Liver (tissue), 9 donors: Measurements from ENCODE around the gene CSMD2. TPM values are rescaled to one million over a fixed set of nuclear protein-coding genes. Genes with fewer than 3 reads are reported as not detected.

Experiments
- DNase-seq: peaks from one replicate; pipeline ENCODE4 v3.0.0-alpha.2; 2017; ENCODE audit warnings: low spot score
- H3K27ac ChIP-seq, 2 donors: one replicate each; pipeline ENCODE4 v1.7.0; 2013; ENCODE audit warnings: inconsistent platforms in 2 of 2, low read length in 2 of 2, control low read depth in 1 of 2, low read depth in 1 of 2, mild to moderate bottlenecking in 1 of 2
- H3K27me3 ChIP-seq, 4 donors: one replicate each; pipeline versions ENCODE4 v1.6.1 to v1.7.0; 2013; ENCODE audit warnings: low read length in 3 of 4, inconsistent platforms in 1 of 4, mild to moderate bottlenecking in 1 of 4, moderate library complexity in 1 of 4; ENCODE audit not compliant: control insufficient read depth in 4 of 4, insufficient read depth in 4 of 4
- H3K36me3 ChIP-seq, 4 donors: one replicate each; pipeline versions ENCODE4 v1.6.1 to v1.7.0; 2013; ENCODE audit warnings: low read length in 3 of 4, mild to moderate bottlenecking in 3 of 4, low read depth in 1 of 4, moderate library complexity in 1 of 4; ENCODE audit not compliant: control insufficient read depth in 4 of 4, insufficient read depth in 3 of 4
- H3K4me1 ChIP-seq, 4 donors: one replicate each; pipeline versions ENCODE4 v1.6.1 to v1.7.0; 2013; ENCODE audit warnings: low read length in 3 of 4, mild to moderate bottlenecking in 3 of 4, moderate library complexity in 1 of 4; ENCODE audit not compliant: control insufficient read depth in 4 of 4, insufficient read depth in 4 of 4
- H3K4me3 ChIP-seq, 3 donors: one replicate each; pipeline versions ENCODE4 v1.6.1 to v1.7.0; 2013; ENCODE audit warnings: low read length in 3 of 3, control low read depth in 1 of 3, low read depth in 1 of 3, mild to moderate bottlenecking in 1 of 3
- H3K9ac ChIP-seq, 2 donors: one replicate each; pipeline ENCODE4 v1.7.0; 2013; ENCODE audit warnings: low read length in 2 of 2, mild to moderate bottlenecking in 2 of 2, moderate library complexity in 2 of 2, control low read depth in 1 of 2, low read depth in 1 of 2
- H3K9me3 ChIP-seq, 4 donors: one replicate each; pipeline versions ENCODE4 v1.6.1 to v1.7.0; 2013; ENCODE audit warnings: low read length in 3 of 4; ENCODE audit not compliant: control insufficient read depth in 4 of 4
- ATF3 ChIP-seq: IDR thresholded peaks from 2 replicates; pipeline ENCODE4 v1.6.1; 2016; ENCODE audit warnings: antibody characterized with exemption
- CTCF ChIP-seq: fragments of 150-350 bp; IDR thresholded peaks from 2 replicates; pipeline ENCODE4 v1.5.1; 2017; ENCODE audit warnings: improper control_type of control experiment, low read depth, low read length; ENCODE audit not compliant: missing input control
- EGR1 ChIP-seq, 2 donors: IDR thresholded peaks; 2 replicates each; pipeline ENCODE4 v1.6.1; 2016 to 2018; ENCODE audit warnings: antibody characterized with exemption in 2 of 2, low read depth in 2 of 2
- GABPA ChIP-seq, 2 donors: IDR thresholded peaks in 1 of 2; conservative IDR thresholded peaks in 1 of 2; 2 replicates each; pipeline ENCODE4 v1.6.1; 2016; ENCODE audit warnings: antibody characterized with exemption in 2 of 2, mild to moderate bottlenecking in 1 of 2, moderate library complexity in 1 of 2
- HNF4A ChIP-seq, 2 donors: conservative IDR thresholded peaks; 2 replicates each; pipeline ENCODE4 v1.6.1; 2016; ENCODE audit warnings: antibody characterized with exemption in 2 of 2, mild to moderate bottlenecking in 2 of 2
- HNF4G ChIP-seq: IDR thresholded peaks from 2 replicates; pipeline ENCODE4 v1.6.1; 2016; ENCODE audit warnings: antibody characterized with exemption
- JUND ChIP-seq, 2 donors: IDR thresholded peaks; 2 replicates each; pipeline ENCODE4 v1.6.1; 2016; ENCODE audit warnings: antibody characterized with exemption in 2 of 2
- MAX ChIP-seq: IDR thresholded peaks from 2 replicates; pipeline ENCODE4 v1.6.1; 2016; ENCODE audit warnings: antibody characterized with exemption
- NR2F2 ChIP-seq: IDR thresholded peaks from 2 replicates; pipeline ENCODE4 v1.6.1; 2016; ENCODE audit warnings: antibody characterized with exemption
- RAD21 ChIP-seq, 2 donors: IDR thresholded peaks; 2 replicates each; pipeline ENCODE4 v1.6.1; 2016; ENCODE audit warnings: antibody characterized with exemption in 2 of 2, mild to moderate bottlenecking in 2 of 2
- RXRA ChIP-seq, 2 donors: IDR thresholded peaks; 2 replicates each; pipeline ENCODE4 v1.6.1; 2017 to 2018; ENCODE audit warnings: antibody characterized with exemption in 2 of 2, mild to moderate bottlenecking in 1 of 2
- SP1 ChIP-seq: IDR thresholded peaks from 2 replicates; pipeline ENCODE4 v1.6.1; 2018; ENCODE audit warnings: antibody characterized with exemption, mild to moderate bottlenecking
- YY1 ChIP-seq: IDR thresholded peaks from 2 replicates; pipeline ENCODE4 v1.6.1; 2016; ENCODE audit warnings: antibody characterized with exemption, mild to moderate bottlenecking
- ZBTB33 ChIP-seq: IDR thresholded peaks from 2 replicates; pipeline ENCODE4 v1.6.1; 2016; ENCODE audit warnings: antibody characterized with exemption
- WGBS: extraction: QIAGEN DNeasy Blood & Tissue Kit; methylation state at CpG from one replicate; pipeline ENCODE4 v1.1.7; 2013; 5-methylcytosine and 5-hydroxymethylcytosine counted together
- polyA plus RNA-seq, 2 donors: library from polyadenylated mRNA; stranded (reverse) in 1 of 2; unstranded in 1 of 2; fragments of 200-250 nt in 1 of 2; fragments of >200 nt in 1 of 2; fragmentation: Nextera tagmentation in 1 of 2; extraction: Ambion mirVana in 1 of 2; gene quantifications; one replicate each; pipeline versions ENCODE4 v1.2.1 to v1.2.3, GENCODE V29; 2013 to 2015
- total RNA-seq, 2 donors: library from RNA; depleted of rRNA; stranded (reverse); fragments of >200 nt; gene quantifications; one replicate each; pipeline ENCODE4 v1.2.3, GENCODE V29; 2014
- donor health status: healthy.
- donor health status: healthy.
- donor health status: healthy.
- donor health status: healthy.
- donor health status: healthy.

CSMD2 gene
- total and polyA plus RNA-seq, 4 donors = 0.08 to 0.09 TPM; not detected in 2

GRCh38 chr1:33797849-33798248 is 367.2 kb downstream of the CSMD2 start:
- DNase-seq = no peak
- H3K36me3 ChIP-seq = no peaks in the 10 kb centered on the region
- H3K9ac ChIP-seq = no peak overlapping the region
- H3K4me3 ChIP-seq = no peak overlapping the region
- no peaks in the 10 kb centered on the region for H3K27me3 ChIP-seq
- no peaks in the 10 kb centered on the region for H3K4me1 ChIP-seq
- no peak overlapping the region for H3K27ac ChIP-seq
- H3K9me3 ChIP-seq = peaks cover 4 to 9% (median 5%) of the 10 kb centered on the region in 4 donors
- no peak for TF ChIP-seq CTCF
- TF ChIP-seq HNF4A (conservative IDR thresholded peaks at IDR 0.05) = no peak
- no peak for TF ChIP-seq SP1
- WGBS = 78% methylated on average over 6 of the region's 6 CpGs

- no peak for TF ChIP-seq RXRA (IDR thresholded peaks at IDR 0.05)
- TF ChIP-seq YY1 = no peak
- no peak for TF ChIP-seq SP1
- TF ChIP-seq JUND (IDR thresholded peaks at IDR 0.05) = no peak
- no peak for TF ChIP-seq CTCF
- TF ChIP-seq GABPA (IDR thresholded peaks at IDR 0.05 in 1 of 2, conservative IDR thresholded peaks at IDR 0.05 in 1 of 2) = no peak
- no peak for TF ChIP-seq ATF3
- no peak for TF ChIP-seq ZBTB33
- no peak for TF ChIP-seq MAX
- TF ChIP-seq HNF4G = no peak
- no peak for TF ChIP-seq EGR1 (IDR thresholded peaks at IDR 0.05; ENCODE audit: low read depth in 2 of 2)
- no peak for TF ChIP-seq RAD21 (IDR thresholded peaks at IDR 0.05)
- TF ChIP-seq NR2F2 = no peak
- peaks cover 0 to 3% (median under 1%) of the 10 kb centered on the region in 4 donors for H3K27me3 ChIP-seq
- no peaks in the 10 kb centered on the region for H3K4me1 ChIP-seq
- no peak for DNase-seq
- WGBS = 69% methylated on average over 4 of the region's 4 CpGs
- H3K9me3 ChIP-seq = peaks cover 4 to 9% (median 5%) of the 10 kb centered on the region in 4 donors
- no peak overlapping the region for H3K27ac ChIP-seq
- H3K4me3 ChIP-seq = no peak overlapping the region
- no peak overlapping the region for H3K9ac ChIP-seq
- H3K36me3 ChIP-seq = no peaks in the 10 kb centered on the region
Observed at GRCh38 chr1:33792651-33793050, 372.4 kb downstream of the CSMD2 start.
